Endodermal cell (in vitro differentiated cells): ENCODE data around the gene KCNQ2. TPM values are rescaled to one million over a fixed set of nuclear protein-coding genes. Genes with fewer than 3 reads are reported as not detected.

ENCODE experiments used
- DNase-seq: peaks from one replicate; pipeline ENCODE4 v3.0.0-alpha.2; 2017
- H3K27ac ChIP-seq: 2 replicates; pipeline ENCODE4 v1.5.1; 2013; ENCODE audit warnings: mild to moderate bottlenecking, low read depth, low read length, moderate library complexity
- H3K27me3 ChIP-seq: 2 replicates; pipeline ENCODE4 v1.6.1; 2013; ENCODE audit warnings: mild to moderate bottlenecking, low read length, moderate library complexity; ENCODE audit not compliant: insufficient read depth, control insufficient read depth, poor library complexity, severe bottlenecking
- H3K36me3 ChIP-seq: 2 replicates; pipeline ENCODE4 v1.7.0; 2013; ENCODE audit warnings: mild to moderate bottlenecking, low read length, moderate library complexity; ENCODE audit not compliant: control insufficient read depth, insufficient read depth
- H3K4me1 ChIP-seq: one replicate; pipeline ENCODE4 v1.7.0; 2013; ENCODE audit warnings: low read length; ENCODE audit not compliant: control insufficient read depth, insufficient read depth
- H3K4me3 ChIP-seq: 2 replicates; pipeline ENCODE4 v1.5.1; 2013; ENCODE audit warnings: mild to moderate bottlenecking, low read length, moderate library complexity
- H3K9ac ChIP-seq: 2 replicates; pipeline ENCODE4 v1.6.1; 2013; ENCODE audit warnings: mild to moderate bottlenecking, low read length, moderate library complexity; ENCODE audit not compliant: poor library complexity, severe bottlenecking; ENCODE audit errors: extremely low read depth
- H3K9me3 ChIP-seq: 2 replicates; pipeline ENCODE4 v1.6.1; 2013; ENCODE audit warnings: mild to moderate bottlenecking, low read length, moderate library complexity; ENCODE audit not compliant: control insufficient read depth
- H3K27ac Mint-ChIP-seq: 2 replicates; pipeline ENCODE4 v1.8.0; 2020; ENCODE audit warnings: mixed read lengths
- H3K27me3 Mint-ChIP-seq: 2 replicates; pipeline ENCODE4 v1.8.0; 2021; ENCODE audit warnings: mild to moderate bottlenecking, mixed read lengths; ENCODE audit not compliant: insufficient read depth
- H3K36me3 Mint-ChIP-seq: 2 replicates; pipeline ENCODE4 v1.8.0; 2020; ENCODE audit warnings: low read depth, mixed read lengths
- H3K4me1 Mint-ChIP-seq: 2 replicates; pipeline ENCODE4 v1.8.0; 2020; ENCODE audit warnings: mixed read lengths
- H3K4me3 Mint-ChIP-seq: 2 replicates; pipeline ENCODE4 v1.8.0; 2020; ENCODE audit warnings: mild to moderate bottlenecking, moderate library complexity, mixed read lengths
- H3K9me3 Mint-ChIP-seq: 2 replicates; pipeline ENCODE4 v1.8.0; 2020; ENCODE audit warnings: mild to moderate bottlenecking, mixed read lengths
- WGBS, 2 experiments: methylation state at CpG; one replicate each; pipeline versions ENCODE4 v1.1.5 to v1.1.7; 2013; ENCODE audit warnings: missing lambda C conversion rate in 2 of 2, mixed read lengths in 1 of 2; ENCODE audit not compliant: insufficient coverage in 1 of 2, insufficient read length in 1 of 2; 5-methylcytosine and 5-hydroxymethylcytosine counted together
- total RNA-seq, 2 donors: library from RNA; stranded (reverse); fragmentation: NEBNext Ultra II Directional in 1 of 2; extraction: Animal tissue kit (Norgen Biotek cat#: 25700) in 1 of 2; gene quantifications; 2 replicates in 1 of 2; 3 replicates in 1 of 2; pipeline ENCODE4 v1.2.1, GENCODE V29; 2021
- TF ChIP-seq, protein P1 (sequence below): fragments of 200-600 bp; sonication (generic); conservative IDR thresholded peaks from 2 replicates; pipeline ENCODE4 v1.5.0; 2021; ENCODE audit warnings: antibody characterized with exemption, mild to moderate bottlenecking

Gene KCNQ2
- total RNA-seq, 2 donors from 2014 or later: 36.4 to 62.8 TPM

GRCh38 chr20:63432577-63433325, 39.7 kb downstream of the KCNQ2 start:
- no peak overlapping the region for H3K4me3 ChIP-seq
- peak; percentile 85 for DNase-seq
- Mint-ChIP-seq H3K9me3 (peaks cover 3% of the 10 kb centered on the region), H3K4me1 (no peaks in the 10 kb centered on the region), H3K36me3 (peaks cover 6% of the 10 kb centered on the region), H3K4me3 (no peak overlapping the region), H3K27me3 (no peaks in the 10 kb centered on the region), H3K27ac (no peak overlapping the region)
- H3K36me3 ChIP-seq: no peaks in the 10 kb centered on the region
- no peaks in the 10 kb centered on the region for H3K9me3 ChIP-seq
- WGBS, 2 experiments: 81 to 87% methylated on average over 9 to 16 of the region's 16 CpGs
- TF ChIP-seq, protein P1, sequence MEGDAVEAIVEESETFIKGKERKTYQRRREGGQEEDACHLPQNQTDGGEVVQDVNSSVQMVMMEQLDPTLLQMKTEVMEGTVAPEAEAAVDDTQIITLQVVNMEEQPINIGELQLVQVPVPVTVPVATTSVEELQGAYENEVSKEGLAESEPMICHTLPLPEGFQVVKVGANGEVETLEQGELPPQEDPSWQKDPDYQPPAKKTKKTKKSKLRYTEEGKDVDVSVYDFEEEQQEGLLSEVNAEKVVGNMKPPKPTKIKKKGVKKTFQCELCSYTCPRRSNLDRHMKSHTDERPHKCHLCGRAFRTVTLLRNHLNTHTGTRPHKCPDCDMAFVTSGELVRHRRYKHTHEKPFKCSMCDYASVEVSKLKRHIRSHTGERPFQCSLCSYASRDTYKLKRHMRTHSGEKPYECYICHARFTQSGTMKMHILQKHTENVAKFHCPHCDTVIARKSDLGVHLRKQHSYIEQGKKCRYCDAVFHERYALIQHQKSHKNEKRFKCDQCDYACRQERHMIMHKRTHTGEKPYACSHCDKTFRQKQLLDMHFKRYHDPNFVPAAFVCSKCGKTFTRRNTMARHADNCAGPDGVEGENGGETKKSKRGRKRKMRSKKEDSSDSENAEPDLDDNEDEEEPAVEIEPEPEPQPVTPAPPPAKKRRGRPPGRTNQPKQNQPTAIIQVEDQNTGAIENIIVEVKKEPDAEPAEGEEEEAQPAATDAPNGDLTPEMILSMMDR: no peak
- peak overlapping the region; percentile 68 for H3K27ac ChIP-seq
- no peaks in the 10 kb centered on the region for H3K27me3 ChIP-seq
- H3K9ac ChIP-seq: no peak overlapping the region
- no peaks in the 10 kb centered on the region for H3K4me1 ChIP-seq

GRCh38 chr20:63431944-63432343, 40.5 kb downstream of the KCNQ2 start:
- peaks cover 3% of the 10 kb centered on the region for H3K9me3 Mint-ChIP-seq
- Histone ChIP-seq H3K36me3 (no peaks in the 10 kb centered on the region), H3K4me3 (no peak overlapping the region), H3K9ac (no peak overlapping the region), H3K9me3 (no peaks in the 10 kb centered on the region), H3K4me1 (no peaks in the 10 kb centered on the region), H3K27ac (no peak overlapping the region), H3K27me3 (no peaks in the 10 kb centered on the region)
- no peak overlapping the region for H3K4me3 Mint-ChIP-seq
- no peaks in the 10 kb centered on the region for H3K27me3 Mint-ChIP-seq
- TF ChIP-seq, protein P1: no peak
- peaks cover 6% of the 10 kb centered on the region for H3K36me3 Mint-ChIP-seq
- DNase-seq: peak; percentile 68
- 0% methylated on average over 1 of the region's 1 CpG; no CpG with 5 or more reads in 1 of the 2 experiments for WGBS, 2 experiments
- H3K4me1 Mint-ChIP-seq: no peaks in the 10 kb centered on the region
- H3K27ac Mint-ChIP-seq: no peak overlapping the region

GRCh38 chr20:63430891-63431290, 41.6 kb downstream of the KCNQ2 start:
- no peak overlapping the region for H3K4me3 ChIP-seq
- 93% methylated on average over 9 to 14 of the region's 14 CpGs for WGBS, 2 experiments
- TF ChIP-seq, protein P1: no peak
- no peak overlapping the region for H3K27ac Mint-ChIP-seq
- peaks cover 7% of the 10 kb centered on the region for H3K36me3 Mint-ChIP-seq
- H3K4me1 ChIP-seq: no peaks in the 10 kb centered on the region
- no peaks in the 10 kb centered on the region for H3K9me3 ChIP-seq
- peaks cover 3% of the 10 kb centered on the region for H3K9me3 Mint-ChIP-seq
- no peaks in the 10 kb centered on the region for H3K27me3 ChIP-seq
- H3K4me3 Mint-ChIP-seq: no peak overlapping the region
- no peak for DNase-seq
- H3K4me1 Mint-ChIP-seq: no peaks in the 10 kb centered on the region
- H3K27me3 Mint-ChIP-seq: no peaks in the 10 kb centered on the region
- H3K27ac ChIP-seq: no peak overlapping the region
- H3K36me3 ChIP-seq: no peaks in the 10 kb centered on the region
- H3K9ac ChIP-seq: no peak overlapping the region
